K562 (cell line): Measurements from ENCODE around the gene PPP1R17. TPM values are rescaled to one million over a fixed set of nuclear protein-coding genes. Genes with fewer than 3 reads are reported as not detected.

Experiments used
- ATAC-seq: fragments of 200-7000 bp; cut with Tn5 transposase; 3 replicates; pipeline ENCODE4 v1.9.1; 2020; ENCODE audit warnings: moderate library complexity
- BruUV-seq: library from RNA; stranded (reverse); fragments of 400-500 nt; replicated peaks from 2 replicates; lab custom pipeline; 2021; lab: Mats Ljungman, UMichigan
- CTCF ChIA-PET: fragments of 300-600 bp; formaldehyde crosslinking; extraction: SDS; loops from one replicate; lab custom pipeline; 2021; ENCODE audit warnings: low intra/inter-chr PET ratio; lab: Yijun Ruan, JAX
- POLR2A ChIA-PET: fragments of 300-600, 350-650 bp; sonication (Branson Sonifier 250); formaldehyde crosslinking; extraction: SDS; loops from one replicate; lab custom pipeline; 2021; ENCODE audit warnings: antibody characterized with exemption, inconsistent platforms; lab: Yijun Ruan, JAX
- DNase-seq, 4 experiments: peaks; one replicate each; pipeline versions ENCODE4 v3.0.0 to v3.0.0-alpha.2; 2011 to 2018; ENCODE audit warnings: low spot score in 3 of 4, mixed read lengths in 3 of 4; ENCODE audit errors: extremely low read depth in 1 of 4
- FAIRE-seq: peaks from 2 replicates; lab custom pipeline; 2011; peaks lifted over from hg19 to GRCh38; lab: Jason Lieb, UNC
- H2AFZ ChIP-seq: 2 replicates; pipeline ENCODE4 v1.6.0; 2011; ENCODE audit warnings: low read depth, low read length, control low read depth, inconsistent platforms
- H3K27ac ChIP-seq: fragments of 200-600 bp; 3 replicates; pipeline ENCODE4 v1.8.0; 2011; ENCODE audit warnings: low read depth, mild to moderate bottlenecking, control low read depth, inconsistent platforms, low read length, moderate library complexity, mixed read lengths; ENCODE audit errors: extremely low read depth
- H3K27me3 ChIP-seq, 2 experiments: fragments of 300-600 bp in 1 of 2; 2 replicates in 1 of 2; 3 replicates in 1 of 2; pipeline versions ENCODE4 v1.6.0 to v1.8.0; 2011; ENCODE audit warnings: inconsistent platforms in 2 of 2, low read length in 2 of 2, mild to moderate bottlenecking in 1 of 2, mixed read lengths in 1 of 2, moderate library complexity in 1 of 2; ENCODE audit not compliant: control insufficient read depth in 2 of 2, insufficient read depth in 2 of 2
- H3K36me3 ChIP-seq: fragments of 300-600 bp; 3 replicates; pipeline ENCODE4 v1.8.0; 2011; ENCODE audit warnings: mild to moderate bottlenecking, low read length, inconsistent platforms; ENCODE audit not compliant: control insufficient read depth, insufficient read depth
- H3K4me1 ChIP-seq, 2 experiments: fragments of 200-600 bp in 1 of 2; replicated peaks in 1 of 2; 2 replicates in 1 of 2; 3 replicates in 1 of 2; pipeline versions ENCODE4 v1.5.1 to v1.8.0; 2011; ENCODE audit warnings: inconsistent platforms in 2 of 2, low read length in 2 of 2, mild to moderate bottlenecking in 1 of 2, mixed read lengths in 1 of 2, moderate library complexity in 1 of 2; ENCODE audit not compliant: control insufficient read depth in 2 of 2, insufficient read depth in 2 of 2
- H3K4me2 ChIP-seq: 2 replicates; pipeline ENCODE4 v1.6.1; 2011; ENCODE audit warnings: low read length, control low read depth, inconsistent platforms, mixed read lengths; ENCODE audit not compliant: insufficient read depth
- H3K4me3 ChIP-seq: fragments of 200-600 bp; sonication (generic), shearing (Covaris generic); 2 replicates; pipeline ENCODE4 v1.5.1; 2016; ENCODE audit warnings: control low read depth, inconsistent platforms
- H3K79me2 ChIP-seq: fragments of 200-600 bp; 3 replicates; pipeline ENCODE4 v1.8.0; 2011; ENCODE audit warnings: low read length, inconsistent platforms; ENCODE audit not compliant: control insufficient read depth, insufficient read depth
- H3K9ac ChIP-seq, 2 experiments: 2 replicates each; pipeline versions ENCODE4 v1.6.0 to v1.6.1; 2011; ENCODE audit warnings: low read depth in 2 of 2, low read length in 2 of 2, control low read depth in 1 of 2, inconsistent platforms in 1 of 2, mild to moderate bottlenecking in 1 of 2, mixed read lengths in 1 of 2; ENCODE audit not compliant: insufficient read depth in 1 of 2
- H3K9me1 ChIP-seq: one replicate; pipeline ENCODE4 v1.6.0; 2011; ENCODE audit warnings: inconsistent platforms, mild to moderate bottlenecking, low read length, moderate library complexity; ENCODE audit not compliant: control insufficient read depth, insufficient read depth
- H3K9me3 ChIP-seq: replicated peaks from 2 replicates; pipeline ENCODE4 v1.5.1; 2011; ENCODE audit warnings: low read depth, low read length, inconsistent platforms; ENCODE audit not compliant: control insufficient read depth, insufficient read depth
- H4K20me1 ChIP-seq: replicated peaks from 2 replicates; pipeline ENCODE4 v1.6.1; 2011; ENCODE audit warnings: low read length, inconsistent platforms, mixed read lengths; ENCODE audit not compliant: control insufficient read depth, insufficient read depth
- GABPA ChIP-seq: fragments of 200-800 bp; sonication (Bioruptor generic); conservative IDR thresholded peaks from 2 replicates; pipeline ENCODE4 v1.6.1; 2016; ENCODE audit warnings: low read depth, missing genetic modification characterization, missing compliant biosample characterization
- KLF6 ChIP-seq: fragments of 250-450 bp; sonication (Bioruptor Pico); IDR thresholded peaks from 2 replicates; pipeline ENCODE4 v1.4.0; 2020; ENCODE audit warnings: mild to moderate bottlenecking, moderate library complexity, borderline replicate concordance
- SOX6 ChIP-seq: fragments of 450-650 bp; IDR thresholded peaks from 2 replicates; pipeline ENCODE4 v1.6.1; 2014; ENCODE audit warnings: mild to moderate bottlenecking
- XRCC4 ChIP-seq: IDR thresholded peaks from one replicate; pipeline ENCODE4 v1.6.1; 2011; ENCODE audit not compliant: insufficient read depth, insufficient read length; ENCODE audit errors: extremely low read depth
- ZNF57 ChIP-seq: fragments of 450-650 bp; formaldehyde crosslinking; IDR thresholded peaks from 2 replicates; pipeline ENCODE4 v1.4.0; 2020; ENCODE audit warnings: mild to moderate bottlenecking, moderate library complexity
- WGBS: fragments of 100-300 bp; shearing (Covaris generic); methylation state at CpG from one replicate; pipeline ENCODE4 v1.1.6; 2016; ENCODE audit warnings: low coverage, mixed read lengths; ENCODE audit not compliant: insufficient coverage; ENCODE audit errors: missing lambda C conversion rate; 5-methylcytosine and 5-hydroxymethylcytosine counted together
- in situ Hi-C: fragments of 300-500 bp; cut with MboI; formaldehyde crosslinking; loops from 4 replicates; pipeline ENCODE4 v1.15.0; 2018; ENCODE audit warnings: inconsistent platforms, mixed read lengths
- intact Hi-C: fragments of 100-400 bp; cut with micrococcal nuclease; formaldehyde crosslinking; loops from 2 replicates; pipeline ENCODE4 v1.14.2; 2022
- polyA plus RNA-seq, 8 experiments: library from polyadenylated mRNA; depleted of rRNA in 4 of 8; stranded (reverse) in 5 of 8; unstranded in 3 of 8; fragments of >200 nt; fragmentation: Nextera tagmentation in 2 of 8; fragmentation: Illumina TruSeq in 1 of 8; extraction: Ambion mirVana in 2 of 8; extraction: Trizol in 1 of 8; gene quantifications; 2 replicates each; pipeline versions ENCODE4 v1.2.1 to v1.2.3, GENCODE V29; 2011 to 2014; ENCODE audit warnings: inconsistent platforms in 1 of 8, missing spikeins in 1 of 8
- total RNA-seq, 7 experiments: library from RNA; depleted of rRNA in 6 of 7; stranded (reverse); fragments of >200 nt in 6 of 7; fragmentation: Illumina TruSeq in 2 of 7; extraction: Trizol in 2 of 7; gene quantifications; 2 replicates each; pipeline versions ENCODE4 v1.2.1 to v1.2.3, GENCODE V29; 2011 to 2021; ENCODE audit warnings: low replicate concordance in 1 of 7

PPP1R17 gene
- total and polyA plus RNA-seq, 9 of the 15 experiments (the other 6 are each of a cell fraction or from before 2014, with no cell fraction given) = not detected

GRCh38 chr7:31640381-31640780, 46.6 kb upstream of the PPP1R17 start:
- POLR2A ChIA-PET = interaction anchor here (1.1 kb wide), 1 partner anchor 8 kb away, joined by 3 read pairs; no protein-coding TSS in a partner anchor
- no TSS peak for BruUV-seq
- Histone ChIP-seq H3K79me2 (no peaks in the 10 kb centered on the region), H3K27ac (no peak overlapping the region), H3K27me3 (no peaks in the 10 kb centered on the region), H3K9me3 (no peaks in the 10 kb centered on the region), H4K20me1 (no peaks in the 10 kb centered on the region), H2AFZ (no peak overlapping the region), H3K9me1 (no peaks in the 10 kb centered on the region), H3K4me3 (no peak overlapping the region), H3K4me2 (no peak overlapping the region), H3K36me3 (no peaks in the 10 kb centered on the region), H3K4me1 (no peaks in the 10 kb centered on the region), H3K9ac (no peak overlapping the region)
- CTCF ChIA-PET = no interaction called here
- DNase-seq = no peak
- TF ChIP-seq SOX6 (no peak), XRCC4 (no peak), GABPA (no peak), KLF6 (CRISPR knock-in tag) (no peak)
- no peak for FAIRE-seq
- intact Hi-C loops = no loop called here
- no peak for ATAC-seq
- in situ Hi-C loops = no loop called here
- WGBS = 0% methylated on average over 3 of the region's 3 CpGs

GRCh38 chr7:31642681-31643115, 44.3 kb upstream of the PPP1R17 start:
- H3K4me3 ChIP-seq = no peak overlapping the region
- in situ Hi-C loops = no loop called here

More at GRCh38 chr7:31642681-31643115, 44.3 kb upstream of the PPP1R17 start:
- BruUV-seq = no TSS peak
- H3K9ac ChIP-seq = no peak overlapping the region
- H3K4me2 ChIP-seq = no peak overlapping the region
- no peaks in the 10 kb centered on the region for H3K27me3 ChIP-seq
- DNase-seq (no peak), FAIRE-seq (no peak), ATAC-seq (no peak)
- no peaks in the 10 kb centered on the region for H3K79me2 ChIP-seq
- H3K9me1 ChIP-seq = no peaks in the 10 kb centered on the region
- no peak overlapping the region for H3K27ac ChIP-seq
- H4K20me1 ChIP-seq = no peaks in the 10 kb centered on the region
- ChIA-PET POLR2A (interaction anchor here (1.0 kb wide), 1 partner anchor 199 kb away, joined by 3 read pairs; no protein-coding TSS in a partner anchor), CTCF (no interaction called here)
- TF ChIP-seq ZNF57 (CRISPR knock-in tag) = no peak
- WGBS = 0% methylated on average over 5 of the region's 5 CpGs
- H3K4me1 ChIP-seq = no peaks in the 10 kb centered on the region
- no peaks in the 10 kb centered on the region for H3K9me3 ChIP-seq
- intact Hi-C loops = no loop called here
- H2AFZ ChIP-seq = no peak overlapping the region
- no peaks in the 10 kb centered on the region for H3K36me3 ChIP-seq
